ENCODE data around the gene PIK3C2B. TPM values are rescaled to one million over a fixed set of nuclear protein-coding genes. Genes with fewer than 3 reads are reported as not detected.

PIK3C2B gene
- total and polyA plus RNA-seq, 2 donors (not counting 3 experiments of a cell fraction or from before 2014, with no cell fraction given), result 33.7 to 49.0 TPM

- ChIA-PET POLR2A (no interaction called here), CTCF (no interaction called here)
- FAIRE-seq, result no peak
- Histone ChIP-seq H4K20me1 (replicated peaks; ENCODE audit: control insufficient read depth, extremely low read depth, insufficient read depth, low read length) (no peaks in the 10 kb centered on the region), H3K9me3 (replicated peaks; ENCODE audit: control insufficient read depth, insufficient read depth, low read length) (no peaks in the 10 kb centered on the region), H2AFZ (ENCODE audit: low read depth, low read length) (no peak overlapping the region), H3K27ac (ENCODE audit: insufficient read depth, low read depth, low read length) (no peak overlapping the region), H3K4me2 (ENCODE audit: insufficient read depth, low read length) (no peak overlapping the region), H3K79me2 (ENCODE audit: control insufficient read depth, insufficient read depth, low read length) (no peaks in the 10 kb centered on the region), H3K9ac (replicated peaks; ENCODE audit: extremely low read depth, insufficient read depth, low read length) (no peak overlapping the region), H3K4me1 (ENCODE audit: control insufficient read depth, extremely low read depth, insufficient read depth, low read length) (no peaks in the 10 kb centered on the region), H3K9me1 (replicated peaks; ENCODE audit: control insufficient read depth, extremely low read depth, insufficient read depth, low read length) (no peaks in the 10 kb centered on the region), H3K4me3 (replicated peaks in 1 of 3; ENCODE audit: insufficient read depth in 1 of 3, low read depth in 1 of 3, low read length in 3 of 3) (no peak overlapping the region), H3K27me3 (ENCODE audit: control insufficient read depth in 2 of 2, insufficient read depth in 2 of 2, low read length in 2 of 2) (no peaks in the 10 kb centered on the region), H3K36me3 (ENCODE audit: control insufficient read depth in 2 of 2, extremely low read depth in 1 of 2, insufficient read depth in 2 of 2, low read length in 2 of 2) (peaks cover 11 to 21% of the 10 kb centered on the region in 2 experiments)
- no peak for DNase-seq (ENCODE audit: low read depth, low spot score)
- intact Hi-C loops (cut with micrococcal nuclease) (no loop called here), dilution Hi-C loops (cut with MboI; ENCODE audit: extremely low pct_ligation_motif_present, low sequenced_read_pairs) (no loop called here)
- no TSS peak for BruUV-seq (replicated peaks)
- TF ChIP-seq JUN (IDR thresholded peaks at IDR 0.05; ENCODE audit: borderline replicate concordance, insufficient read depth, insufficient read length, low read depth), result no peak
- TF ChIP-seq CTCF (IDR thresholded peaks at IDR 0.05; ENCODE audit: extremely low read depth in 1 of 2, insufficient read depth in 1 of 2, low read depth in 1 of 2, low read length in 2 of 2), result no peak
- no peak for TF ChIP-seq GATA2 (IDR thresholded peaks at IDR 0.05; ENCODE audit: insufficient read depth, insufficient read length, low read depth, low read length)
- TF ChIP-seq FOS (IDR thresholded peaks at IDR 0.05; ENCODE audit: borderline replicate concordance, insufficient read depth, low read length), result no peak
- TF ChIP-seq MYC (IDR thresholded peaks at IDR 0.05; ENCODE audit: low read depth, low read length), result no peak
- TF ChIP-seq MAX (IDR thresholded peaks at IDR 0.05; ENCODE audit: insufficient read depth, insufficient read length), result no peak
- no peak for TF ChIP-seq POLR2AphosphoS5 (IDR thresholded peaks at IDR 0.05; ENCODE audit: insufficient read depth, low read depth, low read length)
- no peak for TF ChIP-seq EZH2 (IDR thresholded peaks at IDR 0.05; ENCODE audit: borderline replicate concordance, low read depth, low read length, severe bottlenecking)
- TF ChIP-seq POLR2A (IDR thresholded peaks at IDR 0.05; ENCODE audit: low read depth, low read length), result no peak
Observed at GRCh38 chr1:204532832-204533231, 38.2 kb upstream of the PIK3C2B start.

All from endothelial cell of umbilical vein (primary cell).